ENCODE results near the gene PTPN3.

- TF ChIP-seq CTCF (conservative IDR thresholded peaks at IDR 0.05) (no peak), ZFX (IDR thresholded peaks at IDR 0.05) (no peak)
Observed at GRCh38 chr9:109379513-109379912, 118.6 kb downstream of the PTPN3 start.

All from C4-2B (cell line).